SW480 (cell line): Measurements from ENCODE around the gene CFAP54.
"Not testable (repeated sequence)": the region's sequence is repeated elsewhere in the genome, so short reads cannot be mapped to it uniquely, and the experiment has no call there.

Experiments used
- DNase-seq: peaks from one replicate; pipeline ENCODE4 v3.0.0-alpha.2; 2016; ENCODE audit warnings: low spot score

The CFAP54 gene

GRCh38 chr12:96478011-96478410 lies 11.4 kb upstream of the CFAP54 start:
- no peak for DNase-seq

- no peak for DNase-seq
Observed at GRCh38 chr12:96482086-96482485, 7.3 kb upstream of the CFAP54 start.

GRCh38 chr12:96483116-96483515 lies 6.3 kb upstream of the CFAP54 start:
- no peak for DNase-seq

- no peak for DNase-seq
Observed at GRCh38 chr12:96486751-96487613, 2.4 kb upstream of the CFAP54 start.

- DNase-seq = no peak
Observed at GRCh38 chr12:96487634-96488033, 1.7 kb upstream of the CFAP54 start.

GRCh38 chr12:96493106-96493505 lies 3.7 kb downstream of the CFAP54 start:
- no peak for DNase-seq

GRCh38 chr12:96494154-96494553 lies 4.8 kb downstream of the CFAP54 start:
- DNase-seq = not testable (repeated sequence)

- no peak for DNase-seq
Observed at GRCh38 chr12:96495155-96495554, 5.8 kb downstream of the CFAP54 start.

- DNase-seq = no peak
Observed at GRCh38 chr12:96495841-96496545, 6.6 kb downstream of the CFAP54 start.

GRCh38 chr12:96496944-96497343 lies 7.6 kb downstream of the CFAP54 start:
- DNase-seq = no peak

- DNase-seq = no peak
Observed at GRCh38 chr12:96497855-96498254, 8.5 kb downstream of the CFAP54 start.

- peak; percentile 44 for DNase-seq
Observed at GRCh38 chr12:96500693-96501092, 11.3 kb downstream of the CFAP54 start.

- DNase-seq = peak; percentile 90
Observed at GRCh38 chr12:96501133-96501761, 11.9 kb downstream of the CFAP54 start.

- no peak for DNase-seq
Observed at GRCh38 chr12:96501908-96502307, 12.5 kb downstream of the CFAP54 start.

GRCh38 chr12:96502477-96502876 lies 13.1 kb downstream of the CFAP54 start:
- no peak for DNase-seq

GRCh38 chr12:96502949-96503532 lies 13.7 kb downstream of the CFAP54 start:
- DNase-seq = no peak

- DNase-seq = no peak
Observed at GRCh38 chr12:96503976-96504375, 14.6 kb downstream of the CFAP54 start.

GRCh38 chr12:96506776-96507175 lies 17.4 kb downstream of the CFAP54 start:
- DNase-seq = no peak

GRCh38 chr12:96510306-96510764 lies 21.0 kb downstream of the CFAP54 start:
- no peak for DNase-seq

- DNase-seq = no peak
Observed at GRCh38 chr12:96513166-96513565, 23.8 kb downstream of the CFAP54 start.

- DNase-seq = no peak
Observed at GRCh38 chr12:96513681-96514080, 24.3 kb downstream of the CFAP54 start.

- DNase-seq = no peak
Observed at GRCh38 chr12:96514328-96514727, 25.0 kb downstream of the CFAP54 start.
